Keratinocyte (primary cell): Measurements from ENCODE around the gene NDRG2. TPM values are rescaled to one million over a fixed set of nuclear protein-coding genes. Genes with fewer than 3 reads are reported as not detected.

ENCODE experiments used
- DNase-seq: peaks from one replicate; pipeline ENCODE4 v3.0.0-alpha.2; 2011; ENCODE audit warnings: low read depth, missing footprints, low spot score
- FAIRE-seq: peaks from 2 replicates; lab custom pipeline; 2011; peaks lifted over from hg19 to GRCh38; lab: Jason Lieb, UNC
- H2AFZ ChIP-seq: 2 replicates; pipeline ENCODE4 v1.6.0; 2012; ENCODE audit warnings: low read length, control low read depth, inconsistent platforms; ENCODE audit not compliant: control insufficient read depth
- H3K27ac ChIP-seq: 2 replicates; pipeline ENCODE4 v1.5.1; 2011; ENCODE audit warnings: low read length; ENCODE audit not compliant: control insufficient read depth, insufficient read depth
- H3K27me3 ChIP-seq: 3 replicates; pipeline ENCODE4 v1.6.0; 2011; ENCODE audit warnings: low read length; ENCODE audit not compliant: control insufficient read depth, insufficient read depth; ENCODE audit errors: extremely low read depth
- H3K36me3 ChIP-seq, 2 experiments: 2 replicates in 1 of 2; 3 replicates in 1 of 2; pipeline ENCODE4 v1.5.1; 2011; ENCODE audit warnings: low read length in 2 of 2, mild to moderate bottlenecking in 1 of 2; ENCODE audit not compliant: control insufficient read depth in 2 of 2, insufficient read depth in 2 of 2; ENCODE audit errors: extremely low read depth in 1 of 2
- H3K4me1 ChIP-seq: 3 replicates; pipeline ENCODE4 v1.5.1; 2011; ENCODE audit warnings: low read length; ENCODE audit not compliant: control insufficient read depth, insufficient read depth; ENCODE audit errors: extremely low read depth
- H3K4me2 ChIP-seq: 3 replicates; pipeline ENCODE4 v1.6.0; 2011; ENCODE audit warnings: low read depth, low read length; ENCODE audit not compliant: control insufficient read depth, insufficient read depth; ENCODE audit errors: extremely low read depth
- H3K4me3 ChIP-seq, 3 experiments: fragments of 200-600 bp in 1 of 3; sonication (generic) in 1 of 3; 2 replicates in 2 of 3; 3 replicates in 1 of 3; pipeline ENCODE4 v1.5.1; 2011 to 2016; ENCODE audit warnings: low read length in 3 of 3, mild to moderate bottlenecking in 3 of 3, control low read depth in 2 of 3, inconsistent platforms in 1 of 3, low read depth in 1 of 3, mixed read lengths in 1 of 3, mixed run types in 1 of 3, moderate library complexity in 1 of 3; ENCODE audit not compliant: control insufficient read depth in 2 of 3, insufficient read depth in 2 of 3; ENCODE audit errors: extremely low read depth in 1 of 3
- H3K79me2 ChIP-seq: 2 replicates; pipeline ENCODE4 v1.6.0; 2012; ENCODE audit warnings: low read length; ENCODE audit not compliant: control insufficient read depth, insufficient read depth
- H3K9ac ChIP-seq: 3 replicates; pipeline ENCODE4 v1.6.0; 2011; ENCODE audit warnings: low read length; ENCODE audit not compliant: control insufficient read depth, insufficient read depth; ENCODE audit errors: extremely low read depth
- H3K9me1 ChIP-seq: 3 replicates; pipeline ENCODE4 v1.6.0; 2011; ENCODE audit warnings: low read length; ENCODE audit not compliant: control insufficient read depth, insufficient read depth; ENCODE audit errors: extremely low read depth
- H3K9me3 ChIP-seq: 2 replicates; pipeline ENCODE4 v1.5.1; 2012; ENCODE audit warnings: low read depth, low read length; ENCODE audit not compliant: control insufficient read depth
- H4K20me1 ChIP-seq: 3 replicates; pipeline ENCODE4 v1.6.0; 2011; ENCODE audit warnings: low read length; ENCODE audit not compliant: control insufficient read depth, insufficient read depth; ENCODE audit errors: extremely low read depth
- CTCF ChIP-seq, 3 experiments: IDR thresholded peaks in 1 of 3; conservative IDR thresholded peaks in 1 of 3; optimal IDR thresholded peaks in 1 of 3; 2 replicates in 2 of 3; 3 replicates in 1 of 3; pipeline versions ENCODE3 to v1.5.1; 2011; ENCODE audit warnings: low read length in 3 of 3, mild to moderate bottlenecking in 3 of 3, moderate library complexity in 2 of 3, control low read depth in 1 of 3, inconsistent platforms in 1 of 3; ENCODE audit not compliant: insufficient read depth in 2 of 3; ENCODE audit errors: extremely low read depth in 1 of 3
- EZH2 ChIP-seq: IDR thresholded peaks from one replicate; pipeline ENCODE4 v1.6.1; 2012; ENCODE audit warnings: inconsistent platforms, mild to moderate bottlenecking, low read length, moderate library complexity
- dilution Hi-C: fragments of 300-500 bp; cut with MboI; formaldehyde crosslinking; loops from one replicate; pipeline ENCODE4 v1.7.0; 2020; ENCODE audit warnings: low sequenced_read_pairs; ENCODE audit not compliant: extremely low pct_ligation_motif_present
- polyA plus RNA-seq, 5 experiments: library from polyadenylated mRNA; depleted of rRNA in 3 of 5; stranded (reverse) in 3 of 5; stranded (forward) in 1 of 5; unstranded in 1 of 5; fragments of >200 nt; gene quantifications; 1 replicate in 1 of 5; 2 replicates in 3 of 5; 3 replicates in 1 of 5; pipeline versions ENCODE4 v1.2.1 to v1.2.3, GENCODE V29; 2011 to 2012; ENCODE audit warnings: missing spikeins in 2 of 5, low read depth in 1 of 5, low replicate concordance in 1 of 5

NDRG2 gene
- polyA plus RNA-seq, 1 donor (not counting 4 experiments of a cell fraction or from before 2014, with no cell fraction given): 11.1 TPM

GRCh38 chr14:21047378-21047781 lies 22.5 kb upstream of the NDRG2 start:
- Histone ChIP-seq H3K9me1 (no peaks in the 10 kb centered on the region), H3K9ac (no peak overlapping the region), H3K36me3 (no peaks in the 10 kb centered on the region), H3K9me3 (no peaks in the 10 kb centered on the region), H3K4me1 (peaks cover 15% of the 10 kb centered on the region), H2AFZ (no peak overlapping the region), H3K4me3 (no peak overlapping the region), H4K20me1 (no peaks in the 10 kb centered on the region), H3K27me3 (no peaks in the 10 kb centered on the region), H3K79me2 (peaks cover 11% of the 10 kb centered on the region), H3K27ac (no peak overlapping the region), H3K4me2 (no peak overlapping the region)
- TF ChIP-seq CTCF (optimal IDR thresholded peaks at IDR 0.05 in 1 of 3, IDR thresholded peaks at IDR 0.05 in 1 of 3, conservative IDR thresholded peaks at IDR 0.05 in 1 of 3; ENCODE audit: extremely low read depth in 1 of 3, insufficient read depth in 2 of 3, low read length in 3 of 3) (no peak), EZH2 (no peak)
- FAIRE-seq: no peak
- no peak for DNase-seq
- dilution Hi-C loops: no loop called here

- Histone ChIP-seq H3K79me2 (peaks cover 12% of the 10 kb centered on the region), H2AFZ (no peak overlapping the region), H3K27ac (no peak overlapping the region), H3K4me2 (no peak overlapping the region), H4K20me1 (no peaks in the 10 kb centered on the region), H3K9me1 (no peaks in the 10 kb centered on the region), H3K4me3 (no peak overlapping the region), H3K9ac (no peak overlapping the region), H3K9me3 (no peaks in the 10 kb centered on the region), H3K36me3 (no peaks in the 10 kb centered on the region), H3K27me3 (no peaks in the 10 kb centered on the region), H3K4me1 (peaks cover 48% of the 10 kb centered on the region)
- DNase-seq (no peak), FAIRE-seq (no peak)
- TF ChIP-seq EZH2 (no peak), CTCF (optimal IDR thresholded peaks at IDR 0.05 in 1 of 3, IDR thresholded peaks at IDR 0.05 in 1 of 3, conservative IDR thresholded peaks at IDR 0.05 in 1 of 3; ENCODE audit: extremely low read depth in 1 of 3, insufficient read depth in 2 of 3, low read length in 3 of 3) (no peak)
- dilution Hi-C loops: no loop called here
Observed at GRCh38 chr14:21043974-21044618, 19.2 kb upstream of the NDRG2 start.
